HCEC 1CT (cell line): ENCODE data around the gene NUDT9.
A peak's percentile ranks its signal among the peaks of the same experiment; 100 is the strongest.
"Not testable (repeated sequence)": the region's sequence is repeated elsewhere in the genome, so short reads cannot be mapped to it uniquely, and the experiment has no call there.

ENCODE experiments used
- DNase-seq: peaks from one replicate; pipeline ENCODE4 v3.0.0-alpha.2; 2017

NUDT9 gene

DNA sequence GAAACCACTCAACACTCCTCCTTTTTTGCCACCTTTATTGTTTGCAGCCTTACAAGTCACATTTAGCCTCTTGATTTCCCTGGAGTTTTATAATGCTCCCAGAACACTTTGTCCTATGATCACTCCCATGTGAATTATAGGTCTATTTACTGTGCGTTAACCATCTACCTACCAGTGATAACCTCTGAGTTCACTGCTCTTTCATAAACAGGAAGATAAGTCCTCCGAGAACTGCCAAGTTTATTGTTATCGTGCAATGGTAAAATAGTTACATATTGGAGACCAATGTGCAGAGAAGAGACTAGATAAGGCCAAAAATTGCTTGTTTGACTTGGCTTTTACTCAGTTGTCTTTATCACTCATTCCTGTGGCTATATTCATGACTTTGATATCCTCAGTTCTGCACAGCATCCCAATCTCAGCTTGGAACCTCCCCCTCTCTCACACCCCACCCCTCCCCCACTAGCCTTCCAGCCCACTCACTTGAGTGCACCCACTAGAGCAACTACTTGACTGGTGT lies 12.9 kb upstream of the NUDT9 start:
- DNase-seq = no peak

DNA sequence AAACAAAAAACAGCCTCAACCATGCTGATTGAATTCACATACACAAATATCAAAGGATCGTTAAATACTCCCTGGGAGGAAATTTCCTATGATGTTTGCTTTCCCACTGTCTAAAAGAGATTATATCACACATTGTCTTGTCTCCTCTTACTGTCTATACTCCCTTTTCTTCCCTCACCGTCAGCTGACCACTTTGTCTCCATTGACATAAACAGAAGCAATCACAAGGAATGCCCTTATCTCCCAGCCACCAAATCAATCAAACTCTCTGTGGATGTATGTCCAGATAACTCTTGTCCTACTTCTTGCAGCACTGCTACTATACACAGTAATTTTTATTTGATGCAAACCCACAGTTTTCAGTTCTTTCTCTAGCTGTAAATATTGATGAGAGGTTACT lies 12.2 kb upstream of the NUDT9 start:
- no peak for DNase-seq

DNA sequence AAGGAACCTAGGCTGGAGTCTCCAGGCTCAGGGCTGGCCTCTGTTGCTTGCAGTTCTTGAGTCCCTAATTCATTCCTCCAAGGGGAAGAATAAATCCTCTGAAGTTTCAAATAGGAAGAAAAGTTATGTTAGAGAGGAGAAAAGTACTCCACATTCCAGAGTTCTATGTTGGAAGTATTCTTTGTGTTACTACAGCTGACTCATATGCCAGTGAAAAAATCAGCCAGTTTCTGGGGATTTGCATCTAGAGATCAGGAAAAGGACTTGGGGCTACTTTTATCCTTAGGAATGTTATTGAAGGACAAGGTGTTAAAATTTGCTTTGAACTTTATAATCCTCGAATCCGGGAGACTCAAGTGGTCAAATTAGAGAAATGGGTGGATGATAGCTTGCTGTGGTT lies 11.7 kb upstream of the NUDT9 start:
- no peak for DNase-seq

DNA sequence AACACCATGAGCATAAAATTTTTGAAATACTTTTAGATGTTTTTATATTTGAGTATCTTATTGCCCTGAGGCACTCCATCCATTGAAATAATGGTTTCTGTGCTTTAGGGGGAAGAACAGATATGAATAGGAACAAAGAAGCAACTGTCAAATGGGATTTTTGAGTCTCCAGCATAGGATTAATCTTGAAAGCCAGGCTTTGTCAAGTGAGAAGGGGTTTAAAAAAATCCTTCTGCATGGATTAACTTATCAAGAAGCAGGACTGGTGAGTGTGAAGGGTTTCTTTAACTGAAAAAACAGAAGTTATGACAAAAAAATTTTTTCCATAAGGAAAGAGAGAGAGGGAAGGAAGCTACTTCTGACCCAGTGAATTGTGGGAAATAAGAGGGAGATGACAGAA lies 7.6 kb upstream of the NUDT9 start:
- DNase-seq = no peak

DNA sequence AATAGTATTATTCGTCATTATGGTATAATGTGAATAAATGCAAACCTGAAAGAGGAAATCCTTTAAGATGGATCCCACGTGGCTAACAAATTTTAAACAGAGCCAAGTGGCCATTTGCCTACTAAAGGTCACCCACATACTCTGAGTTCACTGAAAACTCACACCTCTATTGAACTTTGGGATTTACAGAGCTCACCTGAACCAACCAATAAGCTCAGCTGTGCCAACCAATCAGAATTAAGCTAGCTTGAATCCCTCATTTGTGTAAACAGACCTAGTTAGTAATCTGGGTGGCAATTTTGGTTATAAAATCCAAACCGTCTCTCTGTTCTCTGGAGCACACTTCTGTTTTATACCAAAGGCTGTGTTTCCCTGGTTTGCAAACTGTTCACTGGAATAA lies 5.4 kb upstream of the NUDT9 start:
- DNase-seq = no peak

DNA sequence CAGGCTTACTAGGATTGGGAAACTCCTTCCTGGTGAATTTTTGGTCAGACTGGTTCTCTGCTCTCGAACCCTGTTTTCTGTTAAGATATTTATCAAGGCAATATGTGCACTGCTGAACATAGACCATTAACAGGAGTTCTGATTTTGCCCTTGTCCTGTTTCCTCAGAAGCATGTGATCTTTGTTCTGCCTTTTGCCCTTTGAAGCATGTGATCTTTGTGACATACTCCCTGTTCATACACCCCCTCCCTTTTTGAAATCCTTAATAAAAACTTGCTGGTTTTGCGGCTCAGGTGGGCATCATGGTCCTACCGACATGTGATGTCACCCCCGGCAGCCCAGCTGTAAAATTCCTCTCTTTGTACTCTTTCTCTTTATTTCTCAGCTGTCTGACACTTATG lies 4.0 kb upstream of the NUDT9 start:
- DNase-seq = not testable (repeated sequence)

DNA sequence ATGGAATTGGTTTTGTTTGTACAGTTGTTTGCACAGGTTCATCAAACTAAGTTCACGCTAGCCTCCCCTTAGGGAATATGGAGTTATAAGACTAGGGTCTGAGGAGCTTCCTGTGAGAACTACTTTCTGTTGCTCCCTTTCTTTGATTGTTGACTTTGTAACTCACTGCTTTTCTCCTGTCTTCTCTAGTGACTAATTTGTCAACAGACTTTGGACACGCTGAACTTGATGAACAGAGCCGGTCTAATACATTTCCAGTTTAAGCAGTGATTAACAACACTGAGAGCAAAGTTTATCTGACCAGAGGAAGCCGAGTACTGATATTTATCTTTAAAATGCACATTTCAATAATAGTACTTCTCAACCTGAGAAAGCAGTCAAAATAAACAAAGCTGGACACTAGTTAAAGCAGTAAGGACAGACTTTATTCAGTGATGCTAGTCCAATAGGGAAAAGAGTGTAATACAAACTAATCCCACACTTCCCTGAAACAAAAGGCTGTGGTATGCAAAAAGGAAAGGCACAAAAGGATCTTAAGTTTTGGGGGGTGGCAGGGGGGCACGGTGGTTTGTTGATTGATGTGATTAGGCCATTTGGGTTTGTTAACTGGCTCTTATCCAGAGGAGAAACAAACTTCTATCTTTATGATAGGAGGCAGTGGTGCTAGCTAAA lies 2.7 kb upstream of the NUDT9 start:
- no peak for DNase-seq

DNA sequence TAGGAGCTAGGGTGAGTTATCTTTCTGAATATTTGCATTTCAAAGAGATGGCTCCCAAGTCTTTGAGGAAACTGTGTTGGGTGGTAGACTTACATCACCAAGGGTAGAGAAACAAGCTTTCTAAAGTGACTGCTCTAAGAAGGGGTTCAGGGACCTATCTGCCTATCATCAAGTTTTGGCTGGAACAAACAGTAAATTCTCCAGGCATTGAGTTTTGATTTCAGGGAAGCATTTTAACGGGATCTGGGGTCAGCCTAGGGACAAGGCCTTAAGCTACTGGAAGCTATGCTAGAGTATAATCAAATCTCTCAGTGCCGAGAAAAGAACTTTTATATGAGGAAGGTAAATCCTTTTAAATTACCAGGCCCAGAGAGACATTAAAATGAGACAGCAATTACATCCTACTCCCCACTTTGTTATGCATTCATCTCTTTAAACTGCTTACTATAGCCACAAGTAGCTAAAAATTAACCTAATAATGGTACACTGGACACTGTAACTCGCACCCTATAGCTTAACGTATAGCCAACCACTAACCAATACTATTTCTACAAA lies 2.0 kb upstream of the NUDT9 start:
- DNase-seq = no peak

DNA sequence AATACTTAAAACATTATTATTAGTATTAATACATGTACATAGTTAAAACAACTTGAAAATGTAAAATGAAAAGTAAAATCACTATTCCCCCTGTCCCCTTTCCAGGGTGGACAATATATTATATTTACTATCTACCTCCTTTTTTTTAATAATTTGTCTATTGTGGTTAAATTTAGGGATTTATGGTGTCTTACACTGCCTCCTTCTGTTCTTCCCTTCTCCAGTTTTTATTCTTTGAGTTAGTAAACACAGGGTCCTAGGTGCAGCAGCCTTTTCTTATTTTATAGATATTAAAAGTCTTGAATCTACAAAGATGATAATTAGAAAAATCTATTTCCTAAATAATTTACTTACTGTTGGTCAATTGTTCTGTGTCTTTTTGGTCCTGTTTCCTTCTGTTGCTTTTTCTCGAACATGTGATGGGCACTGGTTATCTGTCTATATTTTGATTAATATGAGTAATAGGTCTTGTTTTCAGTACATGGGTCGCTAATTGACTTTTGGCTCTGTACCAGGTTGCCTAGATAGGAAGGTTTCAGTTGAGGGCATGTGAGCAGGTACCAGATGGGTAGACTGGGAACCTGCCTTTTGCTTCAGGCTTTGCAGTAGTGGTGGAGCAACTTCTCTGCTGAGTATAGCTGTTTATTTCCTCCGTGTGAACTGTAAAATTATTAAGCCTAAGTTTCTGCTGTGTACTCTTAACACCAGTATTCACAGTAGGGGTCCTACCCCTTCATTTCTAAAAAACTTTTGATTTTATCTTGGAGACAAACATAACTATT lies 1.1 kb downstream of the NUDT9 start:
- no peak for DNase-seq

DNA sequence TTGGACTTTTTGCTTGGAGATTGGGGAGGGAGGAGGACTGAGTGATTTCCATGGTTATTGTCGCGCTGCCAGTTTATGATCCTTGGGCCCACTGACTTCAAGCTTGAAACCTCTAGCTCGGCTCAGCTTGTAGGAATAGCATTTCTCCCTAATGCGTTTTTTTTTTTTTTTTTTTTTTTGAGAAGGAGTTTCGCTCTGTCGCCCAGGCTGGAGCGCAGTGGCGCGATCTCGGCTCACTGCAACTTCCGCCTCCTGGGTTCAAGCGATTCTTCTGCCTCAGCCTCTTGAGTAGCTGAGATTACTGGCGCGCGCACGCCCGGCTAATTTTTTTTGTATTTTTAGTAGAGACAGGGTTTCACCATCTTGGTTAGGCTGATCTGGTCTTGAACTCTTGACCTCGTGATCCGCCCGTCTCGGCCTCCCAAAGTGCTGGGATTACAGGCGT lies 1.7 kb downstream of the NUDT9 start:
- not testable (repeated sequence) for DNase-seq

DNA sequence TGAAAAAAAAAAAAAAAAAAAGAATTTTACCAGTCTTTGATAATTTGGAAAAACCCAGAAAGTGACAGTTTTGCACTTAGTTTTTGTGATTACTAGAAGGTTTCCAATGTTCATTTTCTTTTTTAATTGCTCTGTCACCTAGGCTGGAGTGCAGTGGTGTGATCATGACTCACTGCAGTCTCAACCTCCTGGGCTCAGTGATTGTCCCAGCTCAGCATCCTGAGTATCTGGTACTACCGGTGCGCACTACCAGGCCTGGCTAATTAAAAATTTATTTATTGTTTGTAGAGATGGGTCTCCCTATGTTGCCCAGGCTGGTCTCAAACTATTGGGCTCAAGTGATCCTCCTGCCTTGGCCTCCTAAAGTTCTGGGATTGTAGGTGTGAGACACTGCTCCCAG lies 3.3 kb downstream of the NUDT9 start:
- no peak for DNase-seq

DNA sequence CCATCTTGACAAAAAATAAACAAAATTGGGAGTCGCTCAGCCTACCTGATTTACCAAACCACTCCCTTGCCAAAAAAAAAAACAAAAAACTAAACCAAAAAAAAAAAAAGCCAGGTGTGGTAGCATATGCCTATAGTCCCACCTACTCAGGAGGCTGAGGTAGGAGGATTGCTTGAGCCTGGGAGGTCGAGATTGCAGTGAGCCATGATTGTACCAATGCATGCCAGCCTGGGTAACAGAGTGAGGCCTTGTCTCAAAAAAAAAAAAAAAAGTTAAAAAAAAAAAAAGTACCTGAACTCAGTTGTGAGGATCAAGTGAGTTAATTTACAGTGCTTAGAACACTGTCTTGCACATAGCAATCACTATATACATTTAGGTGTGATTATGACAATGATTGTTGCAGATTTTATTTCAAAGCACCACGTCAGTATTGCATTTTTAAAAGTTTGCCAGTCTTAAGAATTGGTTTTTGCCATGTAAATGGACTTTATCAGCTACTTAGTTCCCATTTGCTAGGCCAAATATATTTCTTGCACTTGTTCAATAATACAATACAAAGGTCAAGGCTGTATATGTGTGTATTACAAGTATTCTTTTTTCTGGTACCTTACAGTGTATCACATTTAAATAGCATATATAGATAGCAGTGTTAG lies 4.6 kb downstream of the NUDT9 start:
- DNase-seq = no peak

DNA sequence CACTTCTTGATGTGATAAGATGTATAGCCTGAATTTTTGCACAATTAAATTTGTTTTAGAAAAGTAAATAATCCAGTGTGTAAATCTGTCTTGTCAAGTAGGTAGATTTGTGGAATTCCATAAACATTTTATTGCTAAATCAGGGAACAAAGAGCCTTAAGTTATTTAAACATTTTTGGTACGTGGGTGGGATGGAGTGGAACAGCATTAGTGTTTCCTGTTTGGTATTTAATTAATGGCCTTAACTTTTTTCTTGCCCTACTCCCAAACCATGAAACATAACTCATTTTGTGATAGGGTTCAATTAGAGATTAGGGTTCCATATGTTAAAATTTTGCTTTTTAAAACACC lies 5.1 kb downstream of the NUDT9 start:
- no peak for DNase-seq

DNA sequence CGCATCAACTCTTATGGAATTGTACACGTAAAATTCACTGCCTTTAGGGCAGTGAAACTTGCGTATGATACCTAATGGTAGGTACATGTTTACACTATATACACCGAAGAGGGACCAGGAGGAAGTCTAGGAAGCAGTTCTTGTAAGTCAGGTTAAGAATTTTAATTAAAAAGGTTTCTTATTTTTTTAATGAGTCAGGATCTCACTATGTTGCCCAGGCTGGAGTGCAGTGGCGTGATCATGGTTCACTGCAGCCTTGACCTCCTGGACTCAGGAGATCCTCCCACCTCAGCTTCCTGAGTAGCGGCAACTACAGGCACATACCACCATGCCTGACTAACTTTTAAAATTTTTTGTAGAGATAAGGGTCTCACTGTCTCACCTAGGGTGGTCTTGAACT lies 6.6 kb downstream of the NUDT9 start:
- DNase-seq = no peak

DNA sequence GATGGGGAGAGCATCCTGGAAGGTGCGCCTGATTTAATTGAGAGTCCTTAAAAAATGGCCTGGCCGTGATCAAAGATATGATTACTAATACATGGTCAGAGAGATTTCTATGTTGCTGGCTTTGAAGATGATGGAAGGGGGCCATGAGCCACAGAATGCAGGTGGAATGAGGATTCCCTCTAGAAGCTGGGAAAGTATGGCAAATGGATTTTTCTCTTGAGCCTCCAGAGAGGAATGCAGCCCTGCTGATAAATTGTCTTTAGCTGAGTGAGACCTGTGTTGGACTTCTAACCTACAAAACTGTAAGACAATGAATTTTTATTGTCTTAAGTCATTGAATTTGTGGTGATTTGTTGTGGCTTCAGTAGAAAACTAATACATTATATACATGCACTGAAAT lies 7.7 kb downstream of the NUDT9 start:
- no peak for DNase-seq

DNA sequence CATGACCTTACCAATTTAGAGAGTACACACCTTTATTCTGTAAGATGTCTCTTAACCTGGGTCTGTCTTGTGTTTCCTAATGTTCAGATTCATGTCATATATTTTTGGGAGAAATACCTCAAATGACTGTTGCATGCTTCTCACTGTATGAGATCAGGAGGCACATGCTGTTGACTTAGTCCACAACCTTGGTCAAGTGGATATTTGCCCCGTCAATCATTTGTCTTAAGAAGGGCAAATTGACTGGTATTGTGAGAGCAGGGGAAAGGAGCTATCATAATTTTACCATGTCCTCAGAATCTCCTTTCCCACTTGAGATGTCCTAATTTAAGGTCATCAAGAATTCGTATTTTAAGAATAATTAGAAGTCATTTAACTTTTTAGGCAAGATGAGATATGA lies 11.0 kb downstream of the NUDT9 start:
- no peak for DNase-seq

DNA sequence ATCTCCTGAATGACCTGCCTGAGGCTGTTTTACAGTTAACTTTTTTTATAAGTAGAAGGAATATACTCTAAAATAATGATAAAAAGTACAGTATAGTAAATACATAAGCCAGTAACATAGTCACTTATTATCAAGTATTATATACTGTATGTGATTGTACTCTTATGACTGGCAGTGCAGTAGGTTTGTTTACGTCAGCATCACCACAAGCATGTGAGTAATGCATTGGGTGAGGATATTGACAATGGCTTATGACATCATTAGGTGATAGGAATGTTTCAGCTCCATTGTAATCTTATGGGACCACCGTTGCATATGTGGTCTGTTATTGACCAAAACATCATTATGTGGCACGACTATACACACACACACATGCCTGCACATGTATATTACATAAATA lies 20.5 kb downstream of the NUDT9 start:
- no peak for DNase-seq

DNA sequence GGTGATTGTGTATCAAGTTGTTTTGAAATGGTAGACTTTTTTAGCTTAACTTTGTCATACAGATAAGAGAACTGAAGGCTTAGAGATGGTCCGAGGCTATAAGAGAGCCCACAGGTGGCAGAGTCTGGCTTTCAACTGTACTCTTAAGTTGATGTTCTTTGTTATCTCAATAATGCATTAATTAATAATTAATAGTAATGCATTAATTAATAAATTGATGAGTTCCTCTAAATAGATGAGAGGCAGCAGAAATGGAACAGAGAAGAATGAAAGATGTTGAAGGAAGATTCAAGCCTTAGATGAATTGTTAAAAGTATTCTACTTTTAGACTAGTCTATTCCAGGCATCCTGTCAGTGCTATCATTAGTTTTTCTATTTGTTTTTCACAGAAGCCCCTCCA lies 22.4 kb downstream of the NUDT9 start:
- no peak for DNase-seq

DNA sequence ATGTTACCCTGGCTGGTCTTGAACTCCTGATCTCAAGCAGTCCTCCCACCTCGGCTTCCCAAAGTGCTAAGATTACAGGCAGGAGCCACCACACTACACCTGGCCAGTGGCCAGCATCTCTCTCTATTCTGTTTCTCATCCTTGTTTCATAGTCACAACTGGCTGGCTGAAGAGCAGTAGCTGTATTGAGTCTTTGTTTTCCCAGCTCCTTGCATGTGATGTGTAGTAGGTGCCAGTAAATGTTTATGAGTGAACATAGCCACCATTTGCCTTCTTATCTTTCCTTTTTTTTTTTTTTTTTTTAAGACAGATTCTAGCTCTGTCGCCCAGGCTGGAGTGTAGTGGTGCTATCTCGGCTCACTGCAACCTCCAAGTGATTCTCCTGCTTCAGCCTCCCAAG lies 23.6 kb downstream of the NUDT9 start:
- DNase-seq = no peak

DNA sequence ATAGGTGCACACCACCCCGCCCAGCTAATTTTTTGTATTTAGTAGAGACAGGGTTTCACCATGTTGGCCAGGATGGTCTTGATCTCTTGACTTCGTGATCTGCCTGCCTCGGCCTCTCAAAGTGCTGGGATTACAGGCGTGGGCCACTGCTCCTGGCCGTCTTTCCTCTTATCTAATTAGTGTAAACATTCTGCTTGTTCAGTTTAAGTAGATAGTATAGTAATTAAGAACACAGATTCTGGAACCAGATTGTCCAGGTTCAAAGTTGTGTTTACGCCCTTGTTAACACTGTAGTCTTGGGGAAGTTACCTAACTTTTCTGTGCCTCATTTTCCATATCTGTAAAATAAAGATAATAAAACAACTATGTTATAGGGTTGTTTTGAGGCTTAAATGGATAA lies 24.0 kb downstream of the NUDT9 start:
- not testable (repeated sequence) for DNase-seq

DNA sequence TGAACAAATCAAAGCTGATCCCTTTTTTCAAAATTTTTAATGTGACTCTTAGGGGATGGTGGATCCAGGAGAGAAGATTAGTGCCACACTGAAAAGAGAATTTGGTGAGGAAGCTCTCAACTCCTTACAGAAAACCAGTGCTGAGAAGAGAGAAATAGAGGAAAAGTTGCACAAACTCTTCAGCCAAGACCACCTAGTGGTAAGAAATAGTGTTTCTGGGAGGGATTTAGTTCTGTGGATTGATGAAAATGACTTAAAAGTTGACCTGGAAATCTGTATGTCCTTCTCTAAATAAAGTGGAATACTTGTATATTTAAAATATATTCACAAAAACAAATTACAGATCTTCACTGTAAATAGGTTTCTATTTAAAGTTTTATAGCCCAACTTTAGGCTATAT lies 29.2 kb downstream of the NUDT9 start:
- DNase-seq = no peak

DNA sequence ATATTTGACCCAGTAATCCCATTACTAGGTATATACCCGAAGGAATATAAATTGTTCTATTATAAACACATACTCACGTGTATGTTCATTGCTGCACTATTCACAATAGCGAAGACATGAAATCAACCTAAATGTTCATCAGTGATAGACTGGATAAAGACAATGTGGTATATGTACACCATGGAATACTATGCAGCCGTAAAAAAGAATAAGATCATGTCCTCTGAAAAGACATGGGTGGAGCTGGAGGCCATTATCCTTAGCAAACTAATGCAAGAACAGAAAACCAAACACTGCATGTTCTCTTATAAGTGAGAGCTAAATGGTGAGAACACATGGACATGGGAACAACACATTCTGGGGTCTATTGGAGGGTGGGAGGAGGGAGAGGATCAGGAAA lies 36.5 kb downstream of the NUDT9 start:
- no peak for DNase-seq

DNA sequence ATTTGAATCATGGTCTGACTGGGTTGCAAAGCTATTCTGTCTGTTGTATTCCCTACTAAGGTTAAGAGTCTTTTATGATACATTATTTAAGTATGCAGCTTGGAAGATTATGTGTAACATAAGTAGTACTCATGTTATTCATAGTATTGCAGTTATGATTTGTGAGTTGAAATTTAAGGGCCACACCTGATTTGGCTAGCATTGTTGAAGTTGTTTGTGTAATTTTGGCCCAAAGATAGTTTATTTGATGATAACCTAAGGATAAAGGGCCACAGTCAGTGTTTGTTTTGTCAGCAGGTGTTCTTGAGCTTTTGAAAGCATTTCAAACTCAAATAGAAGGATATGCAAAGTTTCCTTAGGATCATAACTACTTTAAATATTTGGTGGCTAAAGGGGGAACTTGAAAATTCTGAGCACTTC lies 38.9 kb downstream of the NUDT9 start:
- peak; percentile 47 for DNase-seq

DNA sequence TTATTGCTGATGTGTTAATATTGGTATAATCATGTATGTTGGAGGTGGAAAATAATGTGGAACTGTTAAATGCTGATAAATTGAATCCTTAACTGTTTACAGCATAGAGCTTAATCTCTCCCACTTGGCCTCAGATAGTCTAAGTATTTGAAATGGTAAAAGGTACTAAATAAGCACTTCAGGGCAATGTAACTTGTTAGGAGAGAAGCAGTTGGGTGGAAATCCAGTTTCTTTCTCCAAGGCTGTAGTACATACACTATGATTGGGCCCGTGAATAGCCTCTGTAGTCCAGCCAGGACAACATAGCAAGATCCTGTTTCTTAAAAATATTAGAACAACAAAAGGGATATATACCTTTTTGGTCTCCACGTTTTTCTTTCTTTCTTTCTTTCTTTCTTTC lies 39.7 kb downstream of the NUDT9 start:
- no peak for DNase-seq
